ENCODE data around the gene DHX15.

DNA sequence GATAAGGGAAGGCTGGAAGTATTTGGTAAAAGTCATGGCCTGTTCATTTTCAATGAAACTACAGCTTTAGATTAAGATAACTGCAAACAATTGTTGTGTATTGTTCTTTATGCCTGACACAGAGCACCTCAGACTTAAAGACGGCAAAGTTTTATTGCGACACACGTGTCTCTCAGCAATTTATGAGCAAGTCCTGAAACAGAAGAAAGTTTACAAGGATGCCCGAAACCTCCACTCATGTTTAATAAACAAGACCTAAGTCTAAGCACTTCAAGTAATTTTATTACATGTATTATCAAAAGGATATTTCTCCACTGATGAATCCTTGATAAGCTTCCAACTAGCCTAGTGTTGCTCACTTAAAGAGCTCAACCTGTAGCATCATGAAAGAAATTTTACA, 51.0 kb downstream of the DHX15 start:
- no peak for TF ChIP-seq BHLHE40 (IDR thresholded peaks at IDR 0.05; ENCODE audit: borderline replicate concordance)
- TF ChIP-seq SP1 (IDR thresholded peaks at IDR 0.05): no peak
- TF ChIP-seq ZNF384 (IDR thresholded peaks at IDR 0.05): no peak
- no peak for TF ChIP-seq FOXM1 (IDR thresholded peaks at IDR 0.05; ENCODE audit: borderline replicate concordance)
- TF ChIP-seq CTBP1 (IDR thresholded peaks at IDR 0.05; ENCODE audit: borderline replicate concordance): no peak
- no peak for TF ChIP-seq PKNOX1 (IDR thresholded peaks at IDR 0.05)
- no peak for TF ChIP-seq SUZ12 (IDR thresholded peaks at IDR 0.05)
- TF ChIP-seq ELF4 (IDR thresholded peaks at IDR 0.05): no peak
- TF ChIP-seq L3MBTL2 (conservative IDR thresholded peaks at IDR 0.05): no peak
- TF ChIP-seq LEF1 (IDR thresholded peaks at IDR 0.05; ENCODE audit: borderline replicate concordance): no peak
- TF ChIP-seq FOXA1 (IDR thresholded peaks at IDR 0.05): no peak
- no peak for TF ChIP-seq TARDBP (IDR thresholded peaks at IDR 0.05)
- TF ChIP-seq ARNT (IDR thresholded peaks at IDR 0.05): no peak
- TF ChIP-seq FOXK2 (IDR thresholded peaks at IDR 0.05): no peak
